Raji (cell line): ENCODE measurements around the gene CLCN2.
A peak's percentile ranks its signal among the peaks of the same experiment; 100 is the strongest.

Experiments used
- POLR2A ChIP-seq: IDR thresholded peaks from 2 replicates; pipeline ENCODE4 v1.6.1; 2011; ENCODE audit warnings: low read depth, low read length, control low read depth; ENCODE audit not compliant: insufficient read depth

CLCN2 gene

GRCh38 chr3:184311633-184312032 is 49.8 kb downstream of the CLCN2 start:
- no peak for TF ChIP-seq POLR2A

- TF ChIP-seq POLR2A: no peak
These were observed 52.7 kb downstream of the CLCN2 start for GRCh38 chr3:184308744-184309143.

- no peak for TF ChIP-seq POLR2A
These were observed 53.5 kb downstream of the CLCN2 start for GRCh38 chr3:184307915-184308314.

GRCh38 chr3:184306341-184306972 is 54.9 kb downstream of the CLCN2 start:
- no peak for TF ChIP-seq POLR2A

- no peak for TF ChIP-seq POLR2A
These were observed 55.8 kb downstream of the CLCN2 start for GRCh38 chr3:184305577-184305976.

GRCh38 chr3:184300378-184300720 is 61.1 kb downstream of the CLCN2 start:
- TF ChIP-seq POLR2A: no peak

- no peak for TF ChIP-seq POLR2A
These were observed 61.7 kb downstream of the CLCN2 start for GRCh38 chr3:184299488-184300377.

GRCh38 chr3:184298759-184299487 is 62.5 kb downstream of the CLCN2 start, which contains the start of gene PSMD2:
PSMD2 (plus strand) TSS chr3:184299241; CDS start chr3:184299267, 26 bp downstream.
- peak; percentile 83 for TF ChIP-seq POLR2A

- TF ChIP-seq POLR2A: no peak
These were observed 64.8 kb downstream of the CLCN2 start for GRCh38 chr3:184296616-184297015.
